K562 (cell line): ENCODE results near the gene IQCN. TPM values are rescaled to one million over a fixed set of nuclear protein-coding genes. Genes with fewer than 3 reads are reported as not detected.

ENCODE experiments used
- DDX20 ChIP-seq: fragments of 450-650 bp; IDR thresholded peaks from 2 replicates; pipeline ENCODE4 v1.6.1; 2016; ENCODE audit warnings: missing genetic modification characterization, low read depth, mild to moderate bottlenecking, missing compliant biosample characterization, moderate library complexity
- ETV5 ChIP-seq: sonication (generic); formaldehyde crosslinking; IDR thresholded peaks from 2 replicates; pipeline ENCODE4 v1.4.0; 2020; ENCODE audit warnings: low read depth, mild to moderate bottlenecking, missing genetic modification reagents
- HDAC2 ChIP-seq: fragments of 450-650 bp; IDR thresholded peaks from 2 replicates; pipeline ENCODE4 v1.6.1; 2016; ENCODE audit warnings: mild to moderate bottlenecking
- ILF3 ChIP-seq: fragments of 450-650 bp; IDR thresholded peaks from 2 replicates; pipeline ENCODE4 v1.6.1; 2018; ENCODE audit warnings: antibody characterized with exemption, mild to moderate bottlenecking, moderate library complexity, borderline replicate concordance
- JUNB ChIP-seq: fragments of 450-650 bp; formaldehyde crosslinking; conservative IDR thresholded peaks from 2 replicates; pipeline ENCODE4 v1.4.0; 2020; ENCODE audit warnings: mild to moderate bottlenecking
- KLF13 ChIP-seq: fragments of 450-650 bp; IDR thresholded peaks from 2 replicates; pipeline ENCODE4 v1.6.1; 2016; ENCODE audit warnings: missing genetic modification characterization, low read depth, mild to moderate bottlenecking, missing compliant biosample characterization, moderate library complexity, borderline replicate concordance
- MECOM ChIP-seq: fragments of 250-450 bp; sonication (Bioruptor Pico); IDR thresholded peaks from 2 replicates; pipeline ENCODE4 v1.8.0; 2022; ENCODE audit warnings: inconsistent platforms
- MED1 ChIP-seq: sonication (generic); formaldehyde crosslinking; IDR thresholded peaks from 2 replicates; pipeline ENCODE4 v1.8.1; 2023; ENCODE audit warnings: missing genetic modification reagents, borderline replicate concordance
- NBN ChIP-seq: fragments of 450-650 bp; IDR thresholded peaks from 2 replicates; pipeline ENCODE4 v1.6.1; 2016; ENCODE audit warnings: low read depth, mild to moderate bottlenecking
- NCOA6 ChIP-seq: fragments of 450-650 bp; IDR thresholded peaks from 2 replicates; pipeline ENCODE4 v1.6.1; 2017; ENCODE audit warnings: mild to moderate bottlenecking
- NFATC3 ChIP-seq: fragments of 450-650 bp; IDR thresholded peaks from 2 replicates; pipeline ENCODE4 v1.6.1; 2017; ENCODE audit warnings: mild to moderate bottlenecking
- NR2C1 ChIP-seq, 2 experiments: fragments of 450-650 bp; IDR thresholded peaks; 2 replicates each; pipeline ENCODE4 v1.6.1; 2017; ENCODE audit warnings: mild to moderate bottlenecking in 2 of 2, antibody characterized with exemption in 1 of 2, inconsistent platforms in 1 of 2, missing compliant biosample characterization in 1 of 2, missing genetic modification characterization in 1 of 2
- PTTG1 ChIP-seq: fragments of 450-650 bp; IDR thresholded peaks from 2 replicates; pipeline ENCODE4 v1.6.1; 2016; ENCODE audit warnings: low read depth, mild to moderate bottlenecking, missing genetic modification characterization, missing compliant biosample characterization
- SLC30A9 ChIP-seq: fragments of 250-450 bp; sonication (Bioruptor Pico); IDR thresholded peaks from 2 replicates; pipeline ENCODE4 v1.8.0; 2022; ENCODE audit warnings: mild to moderate bottlenecking, moderate library complexity
- TRIM24 ChIP-seq, 2 experiments: fragments of 450-650 bp; IDR thresholded peaks; 2 replicates each; pipeline ENCODE4 v1.6.1; 2016
- ZNF140 ChIP-seq: fragments of 250-450 bp; sonication (Bioruptor Pico); IDR thresholded peaks from 2 replicates; pipeline ENCODE4 v1.8.0; 2021; ENCODE audit warnings: moderate library complexity, mild to moderate bottlenecking, inconsistent platforms
- ZNF431 ChIP-seq: sonication (generic); formaldehyde crosslinking; IDR thresholded peaks from 2 replicates; pipeline ENCODE4 v1.8.0; 2022; ENCODE audit warnings: mild to moderate bottlenecking, missing genetic modification reagents
- ZNF707 ChIP-seq: fragments of 250-450 bp; sonication (Bioruptor Pico); conservative IDR thresholded peaks from 2 replicates; pipeline ENCODE4 v1.8.0; 2022; ENCODE audit warnings: inconsistent platforms, mild to moderate bottlenecking, moderate library complexity
- ZNF780A ChIP-seq: fragments of 250-450 bp; sonication (Bioruptor Pico); IDR thresholded peaks from 2 replicates; pipeline ENCODE4 v1.5.0; 2021; ENCODE audit warnings: mild to moderate bottlenecking
- polyA plus RNA-seq, 8 experiments: library from polyadenylated mRNA; depleted of rRNA in 4 of 8; stranded (reverse) in 5 of 8; unstranded in 3 of 8; fragments of >200 nt; fragmentation: Nextera tagmentation in 2 of 8; fragmentation: Illumina TruSeq in 1 of 8; extraction: Ambion mirVana in 2 of 8; extraction: Trizol in 1 of 8; gene quantifications; 2 replicates each; pipeline versions ENCODE4 v1.2.1 to v1.2.3, GENCODE V29; 2011 to 2014; ENCODE audit warnings: inconsistent platforms in 1 of 8, missing spikeins in 1 of 8
- total RNA-seq, 7 experiments: library from RNA; depleted of rRNA in 6 of 7; stranded (reverse); fragments of >200 nt in 6 of 7; fragmentation: Illumina TruSeq in 2 of 7; extraction: Trizol in 2 of 7; gene quantifications; 2 replicates each; pipeline versions ENCODE4 v1.2.1 to v1.2.3, GENCODE V29; 2011 to 2021; ENCODE audit warnings: low replicate concordance in 1 of 7
- TF ChIP-seq, protein P1 (sequence below): sonication (generic); formaldehyde crosslinking; IDR thresholded peaks from 2 replicates; pipeline ENCODE4 v1.8.0; 2022; ENCODE audit warnings: mild to moderate bottlenecking, missing genetic modification reagents
- TF ChIP-seq, protein P2 (sequence below): sonication (generic); formaldehyde crosslinking; IDR thresholded peaks from 2 replicates; pipeline ENCODE4 v1.8.0; 2023; ENCODE audit warnings: mild to moderate bottlenecking, missing genetic modification reagents
- TF ChIP-seq, protein P3 (sequence below): IDR thresholded peaks from 2 replicates; pipeline ENCODE4 v1.6.1; 2012; ENCODE audit warnings: low read depth, low read length, improper control_type of control experiment, borderline replicate concordance

IQCN gene
- total and polyA plus RNA-seq, 9 of the 15 experiments (the other 6 are each of a cell fraction or from before 2014, with no cell fraction given), result 0.01 to 0.07 (median 0.04) TPM; not detected in 3

DNA sequence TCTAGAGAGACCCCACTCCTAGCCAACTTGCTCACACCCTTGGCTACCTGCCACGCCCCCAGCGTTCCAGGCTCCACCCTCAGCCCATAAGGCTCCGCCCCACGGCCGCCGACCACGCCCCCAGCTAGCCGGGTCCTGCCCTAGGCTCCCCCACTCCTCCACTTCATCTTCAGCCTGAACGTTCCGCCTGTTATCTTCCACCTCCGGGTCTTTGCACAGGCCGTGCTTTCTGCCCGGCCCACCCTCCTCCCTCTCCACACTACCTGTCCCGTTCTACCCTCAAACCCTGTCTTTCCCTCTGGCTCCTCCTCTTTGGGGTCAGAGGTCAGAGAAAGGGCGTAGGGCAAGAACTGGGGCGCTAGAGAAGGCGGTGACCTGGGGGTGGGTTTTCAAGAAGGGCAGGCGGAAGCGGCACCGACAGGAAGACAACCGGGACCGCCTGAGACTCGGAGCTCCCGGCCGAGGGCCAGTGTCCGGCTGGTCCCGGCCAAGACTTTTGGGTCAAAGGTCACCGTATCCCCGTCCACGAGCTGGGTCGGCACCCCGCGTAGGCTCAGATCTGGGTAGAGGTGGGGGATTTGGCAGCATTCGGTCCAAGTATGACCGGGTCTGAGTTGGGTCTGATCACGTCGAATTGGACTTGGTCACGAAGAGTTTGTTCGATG is 50.3 kb downstream of the IQCN start (continued):
- TF ChIP-seq JUNB (CRISPR knock-in tag) (no peak), ILF3 (no peak), PTTG1 (tag) (no peak), MECOM (0 out of 2 replicates have a peak, but pooled peaks have one; percentile 5), ZNF140 (CRISPR knock-in tag) (no peak), NR2C1 (IDR thresholded peaks at IDR 0.05) (peak; percentile 99), NR2C1 (tag; IDR thresholded peaks at IDR 0.05) (peak; percentile 99), NCOA6 (no peak), ZNF780A (no peak), TRIM24 (IDR thresholded peaks at IDR 0.05) (peak; percentile 25 to 96; a peak in 3 of 4 replicates), MED1 (CRISPR knock-in tag) (no peak), ZNF707 (no peak), SLC30A9 (no peak), HDAC2 (peak; percentile 95), NFATC3 (no peak), ZNF431 (CRISPR knock-in tag) (0 out of 2 replicates have a peak, but pooled peaks have one; percentile 31), NBN (peak; percentile 97), ETV5 (CRISPR knock-in tag) (peak; percentile 55; the same call in 1 of the 2 replicates), DDX20 (tag) (no peak), KLF13 (tag) (peak; percentile 68; the same call in 1 of the 2 replicates)
- TF ChIP-seq, protein P1, sequence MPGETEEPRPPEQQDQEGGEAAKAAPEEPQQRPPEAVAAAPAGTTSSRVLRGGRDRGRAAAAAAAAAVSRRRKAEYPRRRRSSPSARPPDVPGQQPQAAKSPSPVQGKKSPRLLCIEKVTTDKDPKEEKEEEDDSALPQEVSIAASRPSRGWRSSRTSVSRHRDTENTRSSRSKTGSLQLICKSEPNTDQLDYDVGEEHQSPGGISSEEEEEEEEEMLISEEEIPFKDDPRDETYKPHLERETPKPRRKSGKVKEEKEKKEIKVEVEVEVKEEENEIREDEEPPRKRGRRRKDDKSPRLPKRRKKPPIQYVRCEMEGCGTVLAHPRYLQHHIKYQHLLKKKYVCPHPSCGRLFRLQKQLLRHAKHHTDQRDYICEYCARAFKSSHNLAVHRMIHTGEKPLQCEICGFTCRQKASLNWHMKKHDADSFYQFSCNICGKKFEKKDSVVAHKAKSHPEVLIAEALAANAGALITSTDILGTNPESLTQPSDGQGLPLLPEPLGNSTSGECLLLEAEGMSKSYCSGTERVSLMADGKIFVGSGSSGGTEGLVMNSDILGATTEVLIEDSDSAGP (CRISPR knock-in tag), result no peak
- TF ChIP-seq, protein P2, sequence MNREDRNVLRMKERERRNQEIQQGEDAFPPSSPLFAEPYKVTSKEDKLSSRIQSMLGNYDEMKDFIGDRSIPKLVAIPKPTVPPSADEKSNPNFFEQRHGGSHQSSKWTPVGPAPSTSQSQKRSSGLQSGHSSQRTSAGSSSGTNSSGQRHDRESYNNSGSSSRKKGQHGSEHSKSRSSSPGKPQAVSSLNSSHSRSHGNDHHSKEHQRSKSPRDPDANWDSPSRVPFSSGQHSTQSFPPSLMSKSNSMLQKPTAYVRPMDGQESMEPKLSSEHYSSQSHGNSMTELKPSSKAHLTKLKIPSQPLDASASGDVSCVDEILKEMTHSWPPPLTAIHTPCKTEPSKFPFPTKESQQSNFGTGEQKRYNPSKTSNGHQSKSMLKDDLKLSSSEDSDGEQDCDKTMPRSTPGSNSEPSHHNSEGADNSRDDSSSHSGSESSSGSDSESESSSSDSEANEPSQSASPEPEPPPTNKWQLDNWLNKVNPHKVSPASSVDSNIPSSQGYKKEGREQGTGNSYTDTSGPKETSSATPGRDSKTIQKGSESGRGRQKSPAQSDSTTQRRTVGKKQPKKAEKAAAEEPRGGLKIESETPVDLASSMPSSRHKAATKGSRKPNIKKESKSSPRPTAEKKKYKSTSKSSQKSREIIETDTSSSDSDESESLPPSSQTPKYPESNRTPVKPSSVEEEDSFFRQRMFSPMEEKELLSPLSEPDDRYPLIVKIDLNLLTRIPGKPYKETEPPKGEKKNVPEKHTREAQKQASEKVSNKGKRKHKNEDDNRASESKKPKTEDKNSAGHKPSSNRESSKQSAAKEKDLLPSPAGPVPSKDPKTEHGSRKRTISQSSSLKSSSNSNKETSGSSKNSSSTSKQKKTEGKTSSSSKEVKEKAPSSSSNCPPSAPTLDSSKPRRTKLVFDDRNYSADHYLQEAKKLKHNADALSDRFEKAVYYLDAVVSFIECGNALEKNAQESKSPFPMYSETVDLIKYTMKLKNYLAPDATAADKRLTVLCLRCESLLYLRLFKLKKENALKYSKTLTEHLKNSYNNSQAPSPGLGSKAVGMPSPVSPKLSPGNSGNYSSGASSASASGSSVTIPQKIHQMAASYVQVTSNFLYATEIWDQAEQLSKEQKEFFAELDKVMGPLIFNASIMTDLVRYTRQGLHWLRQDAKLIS, result no peak
- TF ChIP-seq, protein P3, sequence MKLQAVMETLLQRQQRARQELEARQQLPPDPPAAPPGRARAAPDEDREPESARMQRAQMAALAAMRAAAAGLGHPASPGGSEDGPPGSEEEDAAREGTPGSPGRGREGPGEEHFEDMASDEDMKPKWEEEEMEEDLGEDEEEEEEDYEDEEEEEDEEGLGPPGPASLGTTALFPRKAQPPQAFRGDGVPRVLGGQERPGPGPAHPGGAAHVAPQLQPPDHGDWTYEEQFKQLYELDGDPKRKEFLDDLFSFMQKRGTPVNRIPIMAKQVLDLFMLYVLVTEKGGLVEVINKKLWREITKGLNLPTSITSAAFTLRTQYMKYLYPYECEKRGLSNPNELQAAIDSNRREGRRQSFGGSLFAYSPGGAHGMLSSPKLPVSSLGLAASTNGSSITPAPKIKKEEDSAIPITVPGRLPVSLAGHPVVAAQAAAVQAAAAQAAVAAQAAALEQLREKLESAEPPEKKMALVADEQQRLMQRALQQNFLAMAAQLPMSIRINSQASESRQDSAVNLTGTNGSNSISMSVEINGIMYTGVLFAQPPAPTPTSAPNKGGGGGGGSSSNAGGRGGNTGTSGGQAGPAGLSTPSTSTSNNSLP, result no peak
